EL (cell line): Measurements from ENCODE around the gene BLOC1S6.
A peak's percentile ranks its signal among the peaks of the same experiment; 100 is the strongest.

Experiments
- DNase-seq: peaks from one replicate; pipeline ENCODE4 v3.0.0-alpha.2; 2016

Gene BLOC1S6, protein sequence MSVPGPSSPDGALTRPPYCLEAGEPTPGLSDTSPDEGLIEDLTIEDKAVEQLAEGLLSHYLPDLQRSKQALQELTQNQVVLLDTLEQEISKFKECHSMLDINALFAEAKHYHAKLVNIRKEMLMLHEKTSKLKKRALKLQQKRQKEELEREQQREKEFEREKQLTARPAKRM

DNA sequence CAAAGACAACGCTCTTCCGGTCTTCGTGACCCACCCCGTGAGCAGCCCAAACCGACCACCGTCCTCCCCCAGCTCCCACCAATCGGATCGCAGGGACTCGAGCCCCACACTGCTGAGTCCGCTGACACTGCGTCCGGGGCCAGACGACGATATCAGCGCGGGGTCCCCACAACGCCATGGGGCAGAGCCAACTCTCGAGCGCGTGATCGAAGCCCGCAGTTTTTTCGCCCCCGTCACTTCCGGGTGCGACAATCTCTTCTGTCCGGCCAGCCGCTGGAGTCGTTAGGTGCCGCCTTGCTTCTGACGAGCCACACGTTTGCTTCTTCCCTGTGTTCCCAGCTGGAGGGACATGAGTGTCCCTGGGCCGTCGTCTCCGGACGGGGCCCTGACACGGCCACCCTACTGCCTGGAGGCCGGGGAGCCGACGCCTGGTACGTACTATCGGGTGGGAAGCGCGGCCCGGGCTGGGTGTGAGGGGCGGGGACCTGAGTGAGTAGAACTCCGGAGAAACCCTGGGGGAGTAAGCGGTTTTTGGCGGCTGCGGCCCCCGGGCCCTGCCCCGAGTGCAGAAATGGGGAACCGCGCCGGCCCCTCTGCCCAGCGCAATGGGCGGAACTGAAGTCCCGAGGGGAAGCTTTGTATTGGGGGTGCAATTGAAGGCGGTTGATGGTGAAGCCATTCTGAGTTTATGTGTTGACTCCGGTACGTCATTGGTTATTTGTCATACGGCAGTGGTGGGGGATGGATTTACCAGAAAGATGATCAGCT, at the start of gene BLOC1S6:
TSS of gene BLOC1S6 (plus strand) at position 285 of the 768 bp plus-strand sequence. CDS start at position 350, 65 bp downstream.
- peak; percentile 92 for DNase-seq

DNA sequence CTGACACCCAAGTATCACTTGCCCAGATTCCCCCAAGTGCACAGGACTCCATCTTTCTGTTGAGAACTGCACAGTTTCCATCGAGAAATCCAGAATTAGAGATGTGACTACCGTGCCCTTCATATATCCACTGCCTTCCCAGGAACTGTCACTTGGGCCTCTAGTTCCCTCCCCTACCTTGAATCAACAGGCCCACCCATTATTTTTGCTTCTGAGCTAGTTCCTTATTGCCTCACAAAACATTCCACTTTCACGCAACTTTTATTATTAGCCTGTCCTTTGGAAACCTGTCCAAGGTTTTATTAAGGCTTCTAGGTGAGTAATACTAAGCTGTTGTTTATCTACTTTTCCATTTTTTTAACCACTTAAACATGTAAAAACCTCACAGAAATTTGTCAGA, 47.5 kb upstream of the BLOC1S6 start:
- DNase-seq: no peak

DNA sequence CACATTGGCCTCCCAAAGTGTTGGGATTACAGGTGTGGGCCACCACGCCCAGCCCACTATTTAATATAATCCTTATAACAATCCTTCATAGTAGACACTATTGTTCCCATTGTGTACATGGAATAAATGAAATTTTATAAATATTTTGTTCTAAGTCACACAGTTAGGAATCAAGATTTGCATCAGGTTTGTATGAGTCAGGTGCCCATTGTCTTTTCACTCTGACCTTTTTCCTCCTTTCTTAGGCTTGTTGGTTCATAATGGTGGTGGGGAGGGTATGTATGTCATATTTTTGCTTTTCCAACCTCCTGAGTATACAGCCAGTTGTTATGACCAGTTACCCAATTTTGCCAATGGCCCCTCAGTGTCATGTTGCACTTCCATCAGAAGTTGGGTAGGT, 46.6 kb upstream of the BLOC1S6 start:
- DNase-seq: no peak

DNA sequence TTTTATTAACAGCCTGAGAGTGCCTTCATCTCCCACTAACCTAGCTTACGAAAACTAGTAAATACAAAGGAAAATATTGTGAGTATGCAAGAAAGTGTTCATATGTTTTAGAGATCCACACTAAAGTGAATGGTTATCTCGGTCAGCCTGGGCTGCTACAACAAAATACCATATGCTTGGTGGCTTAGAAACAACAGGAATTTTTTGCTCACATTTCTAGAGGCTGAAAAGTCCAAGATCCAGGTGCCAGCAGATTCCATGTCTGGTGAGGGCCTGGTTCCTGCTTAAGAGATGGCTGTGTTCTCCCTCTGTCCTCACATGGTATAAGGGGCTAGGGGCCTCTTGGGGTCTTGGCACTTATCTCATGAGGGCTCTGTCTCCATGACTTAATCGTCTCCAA, 44.1 kb upstream of the BLOC1S6 start:
- no peak for DNase-seq

DNA sequence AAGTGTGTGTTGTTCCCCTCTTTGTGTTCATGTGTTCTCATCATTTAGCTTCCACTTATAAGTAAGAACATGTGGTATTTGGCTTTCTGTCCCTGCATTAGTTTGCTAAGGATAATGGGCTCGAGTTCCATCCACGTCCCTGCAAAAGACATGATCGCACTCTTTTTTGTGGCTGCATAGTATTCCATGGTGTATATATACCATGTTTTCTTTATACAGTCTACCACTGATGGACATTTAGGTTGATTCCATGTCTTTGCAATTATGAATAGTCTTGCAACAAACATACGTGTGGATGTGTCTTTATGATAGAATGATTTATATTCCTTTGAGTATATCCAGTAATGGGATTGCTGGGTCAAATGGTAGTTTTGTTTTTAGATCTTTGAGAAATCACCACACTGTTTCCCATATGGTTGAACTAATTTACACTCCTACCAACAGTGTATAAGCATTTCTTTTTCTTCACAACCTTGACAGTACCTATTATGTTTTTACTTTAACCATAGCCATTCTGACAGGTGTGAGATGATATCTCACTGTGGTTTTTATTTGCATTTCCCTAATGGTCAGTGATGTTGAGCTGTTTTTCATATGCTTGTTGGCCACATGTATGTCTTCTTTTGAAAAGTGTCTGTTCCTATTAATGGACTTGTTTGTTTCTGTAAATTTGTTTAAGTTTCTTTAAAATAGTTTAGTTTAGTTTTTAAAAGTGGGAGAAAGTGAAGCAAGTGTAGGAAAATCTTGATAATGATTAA, 42.7 kb upstream of the BLOC1S6 start:
- no peak for DNase-seq

DNA sequence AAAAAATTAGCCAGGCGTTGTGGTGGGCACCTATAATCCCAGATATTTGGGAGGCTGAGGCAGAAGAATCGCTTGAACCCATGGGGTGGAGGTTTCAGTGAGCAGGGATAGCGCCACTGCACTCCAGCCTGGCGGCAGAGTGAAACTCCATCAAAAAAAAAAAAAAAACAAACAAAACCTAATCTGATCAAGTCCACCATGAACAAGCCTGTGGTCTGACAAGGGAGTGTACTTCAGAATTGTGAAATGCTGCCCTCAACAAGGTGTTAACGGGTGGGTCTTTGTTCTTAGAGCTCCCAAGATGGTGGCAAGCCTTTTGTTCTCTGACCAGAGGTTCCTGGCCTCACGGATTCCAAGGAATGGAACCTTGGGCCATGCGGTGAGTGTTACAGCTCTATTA, 40.4 kb upstream of the BLOC1S6 start:
- DNase-seq: no peak

DNA sequence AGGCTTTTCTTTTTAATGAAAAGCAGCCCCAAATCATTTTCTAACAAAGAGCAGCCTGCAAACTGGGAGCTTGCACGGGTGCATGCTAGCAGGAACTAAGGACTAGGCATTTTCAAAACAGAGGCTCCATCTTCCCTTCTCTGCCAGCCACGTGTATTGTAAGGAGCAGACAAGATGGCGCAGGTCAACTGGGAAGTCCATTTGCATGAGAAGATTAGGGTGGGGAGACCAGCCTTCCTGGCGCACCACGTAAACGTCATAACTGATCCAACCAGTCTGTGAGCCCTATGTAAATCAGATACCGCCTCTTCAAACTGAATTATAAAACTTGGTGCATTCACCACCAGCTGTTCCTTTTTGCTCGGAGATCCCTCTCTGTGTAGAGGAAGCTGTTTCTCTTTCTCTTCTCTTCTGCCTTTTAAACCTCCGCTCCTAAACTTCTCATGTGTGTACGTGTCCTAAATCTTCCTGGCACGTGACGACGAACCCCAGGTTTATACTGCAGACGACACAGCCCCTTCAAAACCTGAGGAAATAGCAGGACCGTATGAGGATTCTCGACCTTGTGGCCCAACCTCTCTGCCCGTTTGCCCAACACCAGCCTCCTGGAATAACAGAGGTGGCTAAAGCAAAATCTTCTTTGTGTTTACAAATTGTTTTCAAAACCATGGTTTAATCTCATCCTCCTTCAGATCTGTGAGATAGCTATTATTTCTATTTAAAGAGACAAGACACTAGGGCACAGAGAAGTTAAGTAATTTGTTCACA, 38.2 kb upstream of the BLOC1S6 start:
- DNase-seq: no peak

DNA sequence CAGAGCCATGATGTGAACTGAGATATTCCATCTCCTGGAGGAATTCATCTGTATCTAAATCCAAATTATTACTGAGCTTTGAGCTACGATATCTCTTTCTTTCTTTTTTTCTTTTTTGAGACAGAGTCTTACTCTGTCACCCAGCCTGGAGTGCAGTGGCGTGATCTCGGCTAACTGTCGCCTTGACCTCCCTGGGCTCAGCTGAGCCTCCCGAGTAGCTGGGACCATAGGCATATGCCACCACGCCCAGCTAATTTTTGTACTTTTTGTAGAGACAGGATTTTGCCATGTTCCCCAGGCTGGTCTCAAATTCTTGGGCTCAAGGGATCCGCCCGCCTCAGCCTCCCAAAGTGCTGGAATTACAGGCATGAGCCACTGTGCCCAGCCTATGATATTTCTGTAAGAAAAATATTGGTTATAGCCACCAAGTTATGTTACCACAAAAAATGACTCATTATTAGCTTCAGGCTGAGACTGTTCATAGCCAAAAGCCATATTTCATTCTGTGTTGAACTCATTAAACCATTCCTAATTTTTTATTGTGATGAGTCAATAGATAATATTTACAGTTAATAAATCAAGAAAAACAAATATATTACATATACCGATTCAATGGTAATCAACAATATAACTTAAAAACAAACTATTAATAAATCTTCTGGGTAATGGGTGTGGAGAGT, 37.5 kb upstream of the BLOC1S6 start:
- peak; percentile 80 for DNase-seq

DNA sequence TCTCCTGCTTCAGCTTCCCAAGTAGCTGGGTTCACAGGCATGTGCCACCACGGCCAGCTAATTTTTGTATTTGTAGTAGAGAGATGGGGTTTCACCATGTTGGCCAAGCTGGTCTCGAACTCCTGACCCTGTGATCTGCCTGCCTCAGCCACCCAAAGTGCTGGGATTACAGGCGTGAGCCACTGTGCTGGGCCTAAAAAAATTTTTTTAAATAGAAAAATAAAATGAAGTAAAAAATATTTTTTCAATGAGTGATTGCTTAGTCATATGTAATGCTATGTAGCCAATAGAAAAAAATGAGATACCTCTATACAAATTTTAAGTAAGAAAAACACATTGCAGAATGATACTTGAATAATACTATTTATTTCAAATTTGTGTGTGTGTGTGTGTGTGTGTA, 36.7 kb upstream of the BLOC1S6 start:
- peak; percentile 65 for DNase-seq

DNA sequence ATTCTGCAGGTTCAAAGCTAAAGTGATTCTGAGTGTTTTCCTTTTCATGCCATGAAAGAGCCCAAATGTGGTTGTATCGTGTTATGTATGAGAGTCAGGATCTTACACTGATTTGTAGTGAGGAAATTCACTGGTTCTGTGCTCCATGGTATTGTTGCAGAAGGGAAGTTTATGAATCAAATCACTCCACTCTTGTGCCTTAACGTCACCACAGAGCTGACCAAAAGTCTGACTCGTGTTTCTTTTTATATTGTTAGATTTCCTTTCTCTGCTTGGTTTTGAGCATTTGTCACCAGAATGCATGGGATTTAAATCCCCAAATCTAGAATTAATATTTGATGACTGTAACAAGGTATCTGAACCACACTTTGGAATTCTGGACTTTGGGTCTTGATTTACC, 35.5 kb upstream of the BLOC1S6 start:
- no peak for DNase-seq

DNA sequence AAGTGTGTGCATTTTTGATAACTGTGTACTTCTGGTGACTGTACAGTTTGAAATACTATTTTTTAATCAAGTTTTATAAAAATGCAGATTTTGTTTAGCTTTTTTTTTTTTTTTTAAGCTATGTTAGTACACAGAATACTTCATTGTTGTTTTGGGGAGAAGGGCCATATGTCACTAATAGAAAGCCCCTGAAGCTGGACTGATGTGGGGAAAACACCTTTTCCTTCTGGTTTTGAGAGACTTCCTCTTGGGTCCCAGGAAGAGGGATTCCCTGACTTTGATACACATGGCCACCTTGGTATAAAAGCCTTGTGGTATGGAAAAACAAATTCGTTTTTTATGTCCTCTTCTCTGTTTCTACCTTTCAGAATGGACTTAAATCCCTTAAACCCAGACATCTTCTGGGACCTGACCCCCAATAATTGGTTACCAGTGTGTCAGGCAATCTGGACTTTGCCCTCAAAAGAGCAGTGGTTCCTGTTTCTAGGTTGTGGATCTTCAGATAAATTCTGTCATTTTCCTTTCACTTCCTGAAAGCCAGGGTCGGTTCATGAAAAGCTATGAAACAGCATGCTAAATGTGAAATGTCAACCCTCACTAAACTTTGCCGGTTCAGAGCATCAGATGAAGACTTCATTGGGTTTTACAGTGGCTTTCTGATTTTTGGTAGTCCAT, 31.1 kb upstream of the BLOC1S6 start:
- DNase-seq: no peak

DNA sequence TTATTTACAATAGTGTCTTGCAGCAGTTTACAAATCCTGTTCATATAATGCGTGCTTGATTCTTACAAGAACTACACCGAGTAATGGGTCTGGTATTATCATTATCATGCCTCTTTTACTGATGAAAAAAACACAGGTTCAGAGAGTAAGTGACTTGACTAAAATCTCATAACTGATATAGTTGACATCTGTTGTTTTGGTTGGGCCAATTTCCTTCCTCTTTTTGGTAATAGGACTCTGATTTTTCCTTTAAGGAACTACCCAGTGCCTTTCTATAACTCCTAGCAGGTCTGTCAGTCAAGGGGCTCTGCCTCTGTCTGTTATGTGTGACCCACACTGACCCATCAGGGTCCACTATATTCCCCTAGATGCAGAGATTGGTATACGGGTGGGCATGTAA, 14.6 kb upstream of the BLOC1S6 start:
- DNase-seq: no peak

DNA sequence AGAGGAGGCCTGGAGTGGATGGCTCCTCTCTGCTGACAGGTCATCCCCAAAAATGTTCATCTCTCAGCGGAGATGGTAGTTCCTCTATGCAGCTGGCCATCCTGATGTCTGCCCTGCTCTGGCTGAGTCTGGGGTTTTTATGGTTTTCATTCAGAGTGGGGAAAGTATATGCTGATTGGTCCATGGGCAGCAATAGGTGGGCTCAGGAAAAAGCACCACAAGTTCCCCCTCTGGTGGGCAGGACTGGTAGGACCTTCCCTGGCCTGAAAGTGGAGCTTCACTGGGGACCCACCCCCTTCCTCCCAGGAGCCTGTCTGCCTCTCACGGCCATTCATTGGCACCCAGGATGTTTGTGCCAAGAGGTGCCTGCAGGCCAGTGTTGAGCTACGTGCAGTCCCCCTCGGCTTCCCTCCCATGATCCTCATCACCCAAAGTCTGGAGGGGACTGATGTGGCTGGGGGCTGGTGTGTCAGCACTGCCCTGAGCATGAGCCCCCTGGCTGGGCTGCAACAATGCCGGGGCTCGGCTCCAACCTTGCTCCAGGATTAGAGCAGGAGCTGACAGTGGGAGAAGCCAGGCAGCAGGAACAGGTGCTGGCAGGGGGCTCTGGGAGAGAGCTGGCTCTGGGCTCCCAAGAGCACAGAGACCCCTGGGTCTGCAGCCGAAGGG, 13.1 kb upstream of the BLOC1S6 start:
- peak; percentile 38 for DNase-seq

DNA sequence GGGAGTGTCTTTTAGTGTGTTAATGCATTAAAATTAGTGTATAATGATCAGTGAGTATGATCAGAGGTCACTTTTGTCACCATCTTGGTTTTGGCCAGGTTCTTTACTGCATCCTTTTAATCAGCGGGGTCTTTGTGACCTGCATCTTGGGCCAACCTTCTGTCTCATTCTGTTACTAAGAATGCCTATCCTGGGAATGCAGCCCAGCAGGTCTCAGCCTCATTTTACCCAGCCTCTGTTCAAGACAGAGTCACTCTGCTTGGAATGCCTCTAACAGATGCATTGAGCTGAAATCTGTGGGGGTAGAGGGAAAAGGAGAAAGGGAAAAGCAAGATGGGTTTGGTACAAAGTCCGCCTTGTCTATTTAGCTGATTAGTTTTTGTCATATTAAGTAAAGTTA, 5.3 kb upstream of the BLOC1S6 start:
- no peak for DNase-seq

DNA sequence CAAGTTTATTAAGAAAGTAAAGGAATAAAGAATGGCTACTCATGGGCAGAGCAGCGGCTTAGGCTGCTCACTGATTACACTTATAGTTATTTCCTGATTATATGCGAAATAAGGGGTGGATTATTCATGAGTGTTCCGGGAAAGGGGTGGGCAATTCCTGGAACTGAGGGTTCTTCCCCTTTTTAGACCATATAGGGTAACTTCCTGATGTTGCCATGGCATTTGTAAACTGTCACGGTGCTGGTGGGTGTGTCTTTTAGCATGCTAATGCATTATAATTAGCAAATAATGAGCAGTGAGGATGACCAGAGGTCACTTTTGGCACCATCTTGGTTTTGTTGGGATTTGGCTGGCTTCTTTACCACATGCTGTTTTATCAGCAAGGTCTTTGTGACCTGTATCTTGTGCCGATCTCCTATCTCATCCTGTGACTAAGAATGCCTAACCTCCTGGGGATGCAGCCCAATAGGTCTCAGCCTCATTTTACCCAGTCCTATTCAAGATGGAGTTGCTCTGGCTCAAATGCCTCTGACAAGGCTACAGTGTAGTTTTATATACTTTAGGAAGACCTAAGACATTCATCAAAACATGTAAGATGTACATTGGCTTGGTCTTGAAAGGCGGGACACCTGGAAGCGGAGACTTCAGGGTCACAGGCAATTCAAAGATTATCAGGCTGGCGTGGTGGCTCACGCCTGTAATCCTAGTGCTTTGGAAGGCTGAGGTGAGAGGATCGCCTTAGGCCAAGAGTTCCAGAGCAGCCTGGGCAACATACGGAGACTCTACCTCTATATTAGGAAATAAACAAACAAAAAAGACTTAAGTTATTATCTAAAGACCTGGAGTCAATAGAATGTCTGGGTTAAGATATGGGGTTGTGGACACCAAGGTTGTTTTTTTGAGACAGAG, 3.2 kb upstream of the BLOC1S6 start:
- DNase-seq: no peak

DNA sequence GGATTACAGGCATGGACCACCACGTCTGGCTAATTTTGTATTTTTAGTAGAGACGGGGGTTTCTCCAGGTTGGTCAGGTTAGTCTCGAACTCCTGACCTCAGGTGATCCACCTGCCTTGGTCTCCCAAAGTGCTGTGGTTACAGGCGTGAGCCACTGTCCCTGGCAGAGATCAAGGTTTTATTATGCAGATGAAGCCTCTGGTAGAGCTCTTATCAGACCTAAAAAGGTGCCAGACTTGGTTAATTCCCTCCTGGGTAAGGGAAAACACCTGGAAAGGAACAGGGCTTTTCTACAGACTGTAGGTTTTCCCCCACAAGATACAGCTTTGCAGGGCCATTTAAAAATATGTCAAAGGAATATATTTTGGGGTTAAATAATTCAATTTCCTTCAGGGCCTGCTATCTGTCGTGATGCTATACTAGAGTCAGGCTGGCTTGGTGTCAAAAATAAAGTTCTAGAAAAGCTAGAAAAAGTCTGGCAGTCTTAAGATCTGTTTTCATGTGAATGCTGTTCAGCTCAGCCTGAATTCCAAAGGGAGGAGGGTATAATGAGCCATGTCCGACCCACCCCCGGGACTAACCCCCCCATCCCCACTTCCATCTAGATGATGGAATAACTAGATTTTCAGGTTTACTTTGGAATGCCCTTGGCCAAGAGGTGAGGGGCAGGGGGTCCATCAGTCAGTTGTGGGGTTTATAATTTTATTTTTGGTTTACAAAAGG, 1.9 kb upstream of the BLOC1S6 start:
- DNase-seq: no peak

DNA sequence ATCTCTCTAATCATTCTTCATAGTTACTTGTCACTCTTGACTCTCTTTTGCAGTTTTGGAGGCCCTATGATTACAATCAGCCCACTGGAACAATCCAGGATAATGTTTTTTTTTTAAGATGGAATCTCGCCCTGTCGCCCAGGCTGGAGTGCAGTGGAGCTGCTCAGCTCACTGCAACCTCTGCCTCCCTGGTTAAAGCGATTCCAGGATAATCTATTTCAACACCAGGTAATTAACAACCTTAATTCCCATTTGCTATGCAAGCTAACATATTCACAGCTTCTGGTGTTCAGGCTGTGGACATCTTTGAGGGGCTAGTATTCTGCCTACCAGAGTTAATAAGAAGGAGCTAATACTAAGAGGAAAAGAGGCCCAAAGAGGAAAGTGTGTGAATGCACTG, 1.1 kb upstream of the BLOC1S6 start:
- no peak for DNase-seq

DNA sequence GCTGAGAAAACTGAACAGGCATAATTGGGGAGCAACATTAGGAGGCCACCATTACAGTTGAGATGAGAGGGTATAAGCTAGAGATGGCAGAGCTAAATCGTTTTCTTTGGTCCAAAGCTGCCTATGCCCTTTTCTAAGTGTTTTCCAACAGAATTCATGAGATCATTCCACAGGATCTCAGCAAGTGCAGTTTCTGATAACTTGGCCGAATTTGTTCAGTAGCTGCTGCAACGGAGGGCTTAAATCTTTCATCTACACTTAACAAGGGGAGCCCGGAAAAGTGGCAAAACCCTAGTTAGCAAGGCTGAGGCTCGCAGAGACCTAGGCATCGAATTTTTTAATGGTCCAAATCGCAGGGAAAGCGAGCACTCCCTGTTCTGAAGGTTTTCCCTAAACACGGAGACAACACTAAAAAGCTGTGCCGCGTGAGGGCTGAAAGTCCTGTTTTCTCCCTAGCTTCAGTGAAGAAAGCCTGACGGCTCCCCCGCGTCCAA, 531 bp upstream of the BLOC1S6 start:
- no peak for DNase-seq

DNA sequence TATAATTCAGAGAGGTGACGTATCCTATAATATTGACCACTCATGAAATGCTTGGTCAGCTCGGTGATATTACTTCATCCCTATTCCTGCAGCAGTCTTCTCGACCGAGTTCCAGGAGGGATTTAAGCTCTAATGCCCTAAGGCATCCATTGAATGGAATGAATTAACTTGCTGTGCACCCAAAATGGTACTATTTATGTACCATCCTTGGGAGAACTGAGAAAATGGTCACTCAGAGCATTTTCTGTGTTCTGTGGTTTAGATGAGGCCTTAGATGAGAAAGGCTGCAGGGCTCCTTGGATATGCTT, 638 bp downstream of the BLOC1S6 start:
- DNase-seq: no peak
